HEK293T (cell line): ENCODE data around the gene OGG1.

Experiments
- CTCF ChIA-PET: fragments of 350-600 bp; formaldehyde crosslinking; extraction: SDS; loops from one replicate; lab custom pipeline; 2021; ENCODE audit warnings: antibody characterized with exemption, inconsistent platforms; lab: Yijun Ruan, JAX
- POLR2A ChIA-PET: fragments of 350-600 bp; formaldehyde crosslinking; extraction: SDS; loops from one replicate; lab custom pipeline; 2020; ENCODE audit warnings: antibody characterized with exemption, inconsistent platforms; lab: Yijun Ruan, JAX
- DNase-seq: peaks from one replicate; pipeline ENCODE4 v3.0.0; 2012; ENCODE audit warnings: mixed read lengths; ENCODE audit errors: extremely low spot score
- ARNT ChIP-seq: fragments of 450-650 bp; IDR thresholded peaks from 2 replicates; pipeline ENCODE4 v1.6.1; 2017; ENCODE audit warnings: mild to moderate bottlenecking
- BHLHE40 ChIP-seq: fragments of 450-650 bp; IDR thresholded peaks from 2 replicates; pipeline ENCODE4 v1.6.1; 2016; ENCODE audit warnings: mild to moderate bottlenecking, moderate library complexity, borderline replicate concordance
- CTBP1 ChIP-seq: fragments of 450-650 bp; IDR thresholded peaks from 2 replicates; pipeline ENCODE4 v1.6.1; 2016; ENCODE audit warnings: borderline replicate concordance
- ELF4 ChIP-seq: fragments of 450-650 bp; IDR thresholded peaks from 2 replicates; pipeline ENCODE4 v1.6.1; 2017; ENCODE audit warnings: antibody characterized with exemption
- FOXA1 ChIP-seq: fragments of 450-650 bp; IDR thresholded peaks from 2 replicates; pipeline ENCODE4 v1.6.1; 2016; ENCODE audit warnings: mild to moderate bottlenecking
- FOXK2 ChIP-seq: fragments of 450-650 bp; IDR thresholded peaks from 2 replicates; pipeline ENCODE4 v1.6.1; 2016; ENCODE audit warnings: mild to moderate bottlenecking
- FOXM1 ChIP-seq: fragments of 450-650 bp; IDR thresholded peaks from 2 replicates; pipeline ENCODE4 v1.6.1; 2017; ENCODE audit warnings: mild to moderate bottlenecking, borderline replicate concordance
- HDGF ChIP-seq: fragments of 450-650 bp; IDR thresholded peaks from 2 replicates; pipeline ENCODE4 v1.6.1; 2017; ENCODE audit warnings: antibody characterized with exemption, borderline replicate concordance
- L3MBTL2 ChIP-seq: fragments of 450-650 bp; conservative IDR thresholded peaks from 2 replicates; pipeline ENCODE4 v1.6.1; 2016; ENCODE audit warnings: mild to moderate bottlenecking
- LEF1 ChIP-seq: fragments of 450-650 bp; IDR thresholded peaks from 2 replicates; pipeline ENCODE4 v1.6.1; 2017; ENCODE audit warnings: mild to moderate bottlenecking, borderline replicate concordance
- NFRKB ChIP-seq: fragments of 450-650 bp; IDR thresholded peaks from 2 replicates; pipeline ENCODE4 v1.6.1; 2016; ENCODE audit warnings: mild to moderate bottlenecking, moderate library complexity
- SP1 ChIP-seq: fragments of 450-650 bp; IDR thresholded peaks from 2 replicates; pipeline ENCODE4 v1.6.1; 2017
- SUZ12 ChIP-seq: fragments of 450-650 bp; IDR thresholded peaks from 2 replicates; pipeline ENCODE4 v1.6.1; 2016; ENCODE audit warnings: mild to moderate bottlenecking
- TARDBP ChIP-seq: fragments of 450-650 bp; IDR thresholded peaks from 2 replicates; pipeline ENCODE4 v1.6.1; 2016
- ZNF384 ChIP-seq: fragments of 450-650 bp; IDR thresholded peaks from 2 replicates; pipeline ENCODE4 v1.6.1; 2016
- TF ChIP-seq, protein P1 (sequence below): fragments of 450-650 bp; IDR thresholded peaks from 2 replicates; pipeline ENCODE4 v1.6.1; 2016

OGG1 gene

DNA sequence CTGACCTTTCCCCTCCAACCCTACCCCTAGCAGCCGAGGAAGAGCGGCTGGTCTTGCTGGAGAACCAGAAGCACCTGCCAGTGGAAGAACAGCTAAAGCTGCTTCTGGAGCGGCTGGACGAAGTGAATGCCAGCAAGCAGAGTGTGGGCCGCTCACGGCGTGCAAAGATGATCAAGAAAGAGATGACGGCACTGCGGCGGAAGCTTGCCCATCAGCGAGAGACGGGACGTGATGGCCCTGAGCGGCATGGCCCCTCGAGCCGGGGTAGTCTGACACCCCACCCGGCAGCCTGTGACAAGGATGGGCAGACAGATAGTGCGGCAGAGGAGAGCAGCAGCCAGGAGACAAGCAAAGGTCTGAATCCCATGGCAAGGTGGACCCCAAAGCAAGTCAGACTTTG lies 6.2 kb upstream of the OGG1 start:
- CTCF ChIA-PET, result no interaction called here
- TF ChIP-seq CTBP1, result no peak
- no peak for TF ChIP-seq LEF1
- TF ChIP-seq TARDBP, result no peak
- TF ChIP-seq, protein P1, sequence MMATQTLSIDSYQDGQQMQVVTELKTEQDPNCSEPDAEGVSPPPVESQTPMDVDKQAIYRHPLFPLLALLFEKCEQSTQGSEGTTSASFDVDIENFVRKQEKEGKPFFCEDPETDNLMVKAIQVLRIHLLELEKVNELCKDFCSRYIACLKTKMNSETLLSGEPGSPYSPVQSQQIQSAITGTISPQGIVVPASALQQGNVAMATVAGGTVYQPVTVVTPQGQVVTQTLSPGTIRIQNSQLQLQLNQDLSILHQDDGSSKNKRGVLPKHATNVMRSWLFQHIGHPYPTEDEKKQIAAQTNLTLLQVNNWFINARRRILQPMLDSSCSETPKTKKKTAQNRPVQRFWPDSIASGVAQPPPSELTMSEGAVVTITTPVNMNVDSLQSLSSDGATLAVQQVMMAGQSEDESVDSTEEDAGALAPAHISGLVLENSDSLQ, result no peak
- no peak for TF ChIP-seq FOXM1
- TF ChIP-seq ZNF384, result no peak
- TF ChIP-seq FOXA1, result no peak
- TF ChIP-seq NFRKB, result no peak
- no peak for TF ChIP-seq ELF4
- no peak for TF ChIP-seq ARNT
- TF ChIP-seq FOXK2, result no peak
- no peak for TF ChIP-seq SUZ12
- TF ChIP-seq HDGF, result no peak
- POLR2A ChIA-PET, result no interaction called here
- no peak for DNase-seq

DNA sequence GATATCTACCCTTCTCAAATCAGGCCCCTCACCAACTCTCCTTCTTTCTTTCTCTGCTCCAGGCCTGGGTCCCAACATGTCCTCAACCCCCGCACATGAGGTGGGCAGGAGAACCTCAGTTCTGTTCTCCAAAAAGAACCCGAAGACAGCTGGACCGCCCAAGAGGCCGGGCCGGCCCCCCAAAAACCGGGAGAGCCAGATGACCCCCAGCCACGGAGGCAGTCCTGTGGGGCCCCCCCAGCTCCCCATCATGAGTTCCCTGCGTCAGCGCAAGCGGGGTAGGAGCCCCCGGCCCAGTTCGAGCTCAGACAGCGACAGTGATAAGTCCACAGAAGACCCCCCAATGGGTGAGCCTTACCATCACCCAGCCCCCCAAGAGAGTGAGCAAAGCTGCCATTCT lies 5.6 kb upstream of the OGG1 start:
- DNase-seq, result no peak
- POLR2A ChIA-PET, result no interaction called here
- CTCF ChIA-PET, result no interaction called here
- TF ChIP-seq ARNT, result no peak
- no peak for TF ChIP-seq NFRKB
- no peak for TF ChIP-seq BHLHE40
- TF ChIP-seq L3MBTL2, result no peak
- TF ChIP-seq TARDBP, result no peak
- no peak for TF ChIP-seq LEF1
- no peak for TF ChIP-seq ELF4
- TF ChIP-seq, protein P1, result no peak
- no peak for TF ChIP-seq SP1
- TF ChIP-seq FOXK2, result no peak
- TF ChIP-seq FOXA1, result no peak
- no peak for TF ChIP-seq FOXM1
- TF ChIP-seq SUZ12, result no peak
- no peak for TF ChIP-seq CTBP1
- TF ChIP-seq ZNF384, result no peak
- no peak for TF ChIP-seq HDGF

DNA sequence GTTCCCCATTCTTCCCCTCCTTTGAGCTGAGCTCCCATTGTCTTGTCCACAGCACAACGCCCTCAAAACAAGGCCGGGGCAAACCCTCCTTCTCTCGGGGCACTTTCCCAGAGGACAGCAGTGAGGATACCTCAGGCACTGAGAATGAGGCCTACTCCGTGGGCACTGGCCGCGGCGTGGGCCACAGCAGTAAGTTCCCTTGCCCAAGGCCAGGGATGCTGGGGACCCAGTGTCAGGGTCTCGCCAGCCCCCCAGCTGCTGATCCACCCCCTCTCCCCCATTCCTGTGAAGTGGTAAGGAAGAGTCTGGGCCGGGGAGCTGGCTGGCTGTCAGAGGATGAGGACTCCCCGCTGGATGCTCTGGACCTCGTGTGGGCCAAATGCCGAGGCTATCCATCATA lies 4.2 kb upstream of the OGG1 start:
- CTCF ChIA-PET, result interaction anchor here (1.0 kb wide), 1 partner anchor 9 kb away, joined by 3 read pairs; no protein-coding TSS in a partner anchor
- POLR2A ChIA-PET, result no interaction called here
- TF ChIP-seq FOXM1, result no peak
- TF ChIP-seq SP1, result no peak
- TF ChIP-seq LEF1, result no peak
- no peak for TF ChIP-seq ARNT
- TF ChIP-seq, protein P1, result no peak
- no peak for TF ChIP-seq FOXK2
- DNase-seq, result no peak

DNA sequence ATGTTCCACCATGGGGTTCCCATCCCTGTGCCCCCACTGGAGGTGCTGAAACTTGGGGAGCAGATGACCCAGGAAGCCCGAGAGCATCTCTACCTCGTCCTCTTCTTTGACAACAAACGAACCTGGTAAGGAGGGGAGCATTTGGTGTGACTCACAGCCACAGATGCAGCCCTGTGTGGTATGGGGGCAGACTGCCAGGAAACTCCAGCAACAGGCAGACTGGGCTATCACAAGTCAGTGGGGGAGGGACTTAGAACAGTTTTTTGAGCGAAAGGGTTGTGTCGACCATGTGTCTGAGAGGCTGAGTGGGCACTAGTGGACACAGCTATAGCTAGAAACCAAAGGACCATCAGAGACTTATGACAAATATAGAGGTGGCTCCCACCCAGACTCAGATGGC lies 3.4 kb upstream of the OGG1 start:
- CTCF ChIA-PET, result no interaction called here
- TF ChIP-seq SUZ12 (no peak), HDGF (no peak), FOXA1 (no peak), ZNF384 (no peak)
- TF ChIP-seq, protein P1, result no peak
- no peak for DNase-seq
- POLR2A ChIA-PET, result no interaction called here

DNA sequence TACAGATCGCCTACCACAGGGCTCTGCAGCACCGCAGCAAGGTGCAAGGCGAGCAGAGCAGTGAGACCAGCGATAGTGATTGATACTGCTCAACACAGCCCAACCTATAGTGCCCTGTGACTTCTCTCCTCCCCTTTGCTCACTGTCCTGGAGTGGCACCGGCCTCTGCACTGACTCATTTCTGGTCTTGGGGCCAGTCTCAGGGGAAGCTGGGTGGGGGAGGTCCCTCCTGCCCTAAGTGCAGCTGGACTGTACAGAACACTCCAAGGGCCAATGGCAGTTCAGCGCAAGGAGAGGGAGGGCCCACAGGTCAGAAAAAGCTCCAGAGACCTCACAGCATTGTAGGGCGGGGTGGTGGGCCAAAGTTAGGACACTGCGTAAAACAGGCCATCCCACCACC lies 2.5 kb upstream of the OGG1 start:
- TF ChIP-seq CTBP1, result no peak
- no peak for TF ChIP-seq ARNT
- TF ChIP-seq BHLHE40, result no peak
- TF ChIP-seq SUZ12, result no peak
- no peak for TF ChIP-seq FOXK2
- no peak for TF ChIP-seq NFRKB
- no peak for TF ChIP-seq ZNF384
- no peak for TF ChIP-seq LEF1
- no peak for TF ChIP-seq HDGF
- TF ChIP-seq ELF4, result no peak
- no peak for TF ChIP-seq L3MBTL2
- TF ChIP-seq TARDBP, result no peak
- no peak for TF ChIP-seq FOXM1
- TF ChIP-seq, protein P1, result no peak
- no peak for TF ChIP-seq SP1
- no peak for TF ChIP-seq FOXA1
- DNase-seq, result no peak
- ChIA-PET CTCF (no interaction called here), POLR2A (no interaction called here)
